Fibroblast of lung (primary cell): ENCODE data around the gene RAPGEF3.

Experiments used
- CTCF ChIP-seq, 2 donors: IDR thresholded peaks in 1 of 2; conservative IDR thresholded peaks in 1 of 2; 1 replicate in 1 of 2; 2 replicates in 1 of 2; pipeline ENCODE4 v1.5.1; 2011 to 2012; ENCODE audit warnings: low read length in 2 of 2, control low read depth in 1 of 2, inconsistent platforms in 1 of 2, low read depth in 1 of 2, mild to moderate bottlenecking in 1 of 2
- EZH2 ChIP-seq: IDR thresholded peaks from 2 replicates; pipeline ENCODE4 v1.5.1; 2012; ENCODE audit warnings: low read length, control low read depth, mild to moderate bottlenecking; ENCODE audit errors: missing control alignments

- TF ChIP-seq CTCF (conservative IDR thresholded peaks at IDR 0.05 in 1 of 2, IDR thresholded peaks at IDR 0.05 in 1 of 2; ENCODE audit: low read depth in 1 of 2, low read length in 2 of 2): no peak
- no peak for TF ChIP-seq EZH2
These were observed 12.6 kb upstream of the RAPGEF3 start for GRCh38 chr12:47771304-47771703.
